HepG2 (cell line): ENCODE data around the gene TNFRSF1B. TPM values are rescaled to one million over a fixed set of nuclear protein-coding genes. Genes with fewer than 3 reads are reported as not detected.
A peak's percentile ranks its signal among the peaks of the same experiment; 100 is the strongest.

Experiments
- CERS6 ChIP-seq: sonication (generic); formaldehyde crosslinking; IDR thresholded peaks from 2 replicates; pipeline ENCODE4 v1.5.0; 2020; ENCODE audit warnings: missing genetic modification reagents
- CSRNP1 ChIP-seq: sonication (generic); formaldehyde crosslinking; IDR thresholded peaks from 2 replicates; pipeline ENCODE4 v1.8.1; 2023; ENCODE audit warnings: mild to moderate bottlenecking, missing genetic modification reagents
- GMEB2 ChIP-seq: IDR thresholded peaks from 2 replicates; pipeline ENCODE4 v1.6.1; 2016; ENCODE audit warnings: missing biosample characterization, missing genetic modification reagents, low read depth
- KLF13 ChIP-seq: sonication (generic); formaldehyde crosslinking; IDR thresholded peaks from 2 replicates; pipeline ENCODE4 v1.4.0; 2020; ENCODE audit warnings: mild to moderate bottlenecking, missing genetic modification reagents
- KMT2B ChIP-seq: IDR thresholded peaks from 2 replicates; pipeline ENCODE4 v1.6.1; 2016; ENCODE audit warnings: missing genetic modification reagents, missing compliant biosample characterization
- MAX ChIP-seq: IDR thresholded peaks from 2 replicates; pipeline ENCODE4 v1.6.1; 2012; ENCODE audit warnings: inconsistent platforms
- MZF1 ChIP-seq: sonication (generic); formaldehyde crosslinking; IDR thresholded peaks from 2 replicates; pipeline ENCODE4 v1.8.1; 2023; ENCODE audit warnings: mild to moderate bottlenecking, missing genetic modification reagents, borderline replicate concordance
- NKX3-1 ChIP-seq: sonication (generic); formaldehyde crosslinking; IDR thresholded peaks from 2 replicates; pipeline ENCODE4 v1.5.0; 2020; ENCODE audit warnings: missing genetic modification reagents
- PHF20 ChIP-seq: sonication (generic); formaldehyde crosslinking; IDR thresholded peaks from 2 replicates; pipeline ENCODE4 v1.5.0; 2020; ENCODE audit warnings: mild to moderate bottlenecking, missing genetic modification reagents
- RFXANK ChIP-seq: IDR thresholded peaks from 2 replicates; pipeline ENCODE4 v1.6.1; 2016
- RORA ChIP-seq: sonication (generic); formaldehyde crosslinking; IDR thresholded peaks from 2 replicates; pipeline ENCODE4 v1.5.0; 2020; ENCODE audit warnings: mild to moderate bottlenecking, missing genetic modification reagents, moderate library complexity
- SIN3A ChIP-seq: IDR thresholded peaks from 2 replicates; pipeline ENCODE4 v1.6.1; 2011; ENCODE audit warnings: low read depth, mild to moderate bottlenecking, control low read depth, low read length, borderline replicate concordance
- TBP ChIP-seq: sonication (generic); formaldehyde crosslinking; IDR thresholded peaks from 2 replicates; pipeline ENCODE4 v1.5.0; 2020; ENCODE audit warnings: missing genetic modification reagents
- THAP11 ChIP-seq: IDR thresholded peaks from 2 replicates; pipeline ENCODE4 v1.6.1; 2016; ENCODE audit warnings: missing biosample characterization, missing genetic modification reagents
- ZNF329 ChIP-seq: sonication (generic); formaldehyde crosslinking; IDR thresholded peaks from 2 replicates; pipeline ENCODE4 v1.9.0; 2021; ENCODE audit warnings: low read depth, mild to moderate bottlenecking, missing genetic modification reagents
- ZNF446 ChIP-seq: sonication (generic); formaldehyde crosslinking; IDR thresholded peaks from 2 replicates; pipeline ENCODE4 v1.5.0; 2020; ENCODE audit warnings: mild to moderate bottlenecking, missing genetic modification reagents
- ZNF503 ChIP-seq: sonication (generic); formaldehyde crosslinking; IDR thresholded peaks from 2 replicates; pipeline ENCODE4 v1.4.0; 2020; ENCODE audit warnings: missing genetic modification reagents
- ZNF746 ChIP-seq: sonication (generic); formaldehyde crosslinking; IDR thresholded peaks from 2 replicates; pipeline ENCODE4 v1.8.0; 2022; ENCODE audit warnings: mild to moderate bottlenecking, missing genetic modification reagents
- ZNF768 ChIP-seq: sonication (generic); formaldehyde crosslinking; IDR thresholded peaks from 2 replicates; pipeline ENCODE4 v1.4.0; 2020; ENCODE audit warnings: missing genetic modification reagents
- ZNF839 ChIP-seq: sonication (generic); formaldehyde crosslinking; IDR thresholded peaks from 2 replicates; pipeline ENCODE4 v1.4.0; 2020; ENCODE audit warnings: missing genetic modification reagents, mild to moderate bottlenecking, borderline replicate concordance
- polyA plus RNA-seq, 8 experiments: library from polyadenylated mRNA; depleted of rRNA in 3 of 8; stranded (reverse) in 7 of 8; unstranded in 1 of 8; fragments of >200 nt; fragmentation: Illumina TruSeq in 4 of 8; extraction: Trizol in 4 of 8; gene quantifications; 2 replicates each; pipeline versions ENCODE4 v1.2.1 to v1.2.3, GENCODE V29; 2011 to 2016; ENCODE audit warnings: low read depth in 4 of 8, missing spikeins in 1 of 8, mixed read lengths in 1 of 8; ENCODE audit not compliant: insufficient read depth in 1 of 8
- total RNA-seq, 5 experiments: library from RNA; depleted of rRNA; stranded (reverse); fragments of >200 nt; fragmentation: Illumina TruSeq; extraction: Trizol; gene quantifications; 2 replicates each; pipeline ENCODE4 v1.2.3, GENCODE V29; 2016; ENCODE audit warnings: low read depth in 1 of 5

Gene TNFRSF1B
- total and polyA plus RNA-seq, 2 of the 13 experiments (the other 11 are each of a cell fraction or from before 2014, with no cell fraction given), result 0.04 to 0.11 TPM

GRCh38 chr1:12229835-12230548, 63.2 kb downstream of the TNFRSF1B start, which contains the start of gene VPS13D (continued):
- 0 out of 2 replicates have a peak, but pooled peaks have one; percentile 26 for TF ChIP-seq ZNF329 (CRISPR knock-in tag)
- peak; percentile 62; the same call in 1 of the 2 replicates for TF ChIP-seq PHF20 (CRISPR knock-in tag)
- TF ChIP-seq GMEB2, result no peak
- TF ChIP-seq ZNF446 (CRISPR knock-in tag), result no peak
- TF ChIP-seq MAX, result peak; percentile 31; the same call in 1 of the 2 replicates
- no peak; the same call in 1 of the 2 replicates for TF ChIP-seq ZNF768 (CRISPR knock-in tag)
- TF ChIP-seq KMT2B (CRISPR knock-in tag), result no peak
- TF ChIP-seq ZNF839 (CRISPR knock-in tag), result no peak
- no peak for TF ChIP-seq KLF13
- TF ChIP-seq RORA, result no peak
- TF ChIP-seq THAP11 (CRISPR knock-in tag), result peak; percentile 81
- TF ChIP-seq SIN3A, result 0 out of 2 replicates have a peak, but pooled peaks have one; percentile 58
- 0 out of 2 replicates have a peak, but pooled peaks have one; percentile 27 for TF ChIP-seq CSRNP1
- TF ChIP-seq TBP (CRISPR knock-in tag), result no peak
- TF ChIP-seq RFXANK (CRISPR knock-in tag), result no peak
- 0 out of 2 replicates have a peak, but pooled peaks have one; percentile 36 for TF ChIP-seq NKX3-1 (CRISPR knock-in tag)
- TF ChIP-seq CERS6 (CRISPR knock-in tag), result no peak
- no peak for TF ChIP-seq MZF1 (CRISPR knock-in tag)
- 0 out of 2 replicates have a peak, but pooled peaks have one; percentile 22 for TF ChIP-seq ZNF503 (CRISPR knock-in tag)
- no peak for TF ChIP-seq ZNF746 (CRISPR knock-in tag)
